ENCODE data around the gene TMEM86A. TPM values are rescaled to one million over a fixed set of nuclear protein-coding genes. Genes with fewer than 3 reads are reported as not detected.

TMEM86A gene
- total and polyA plus RNA-seq, 2 donors (not counting 3 experiments of a cell fraction or from before 2014, with no cell fraction given), result 2.1 to 2.6 TPM

DNA sequence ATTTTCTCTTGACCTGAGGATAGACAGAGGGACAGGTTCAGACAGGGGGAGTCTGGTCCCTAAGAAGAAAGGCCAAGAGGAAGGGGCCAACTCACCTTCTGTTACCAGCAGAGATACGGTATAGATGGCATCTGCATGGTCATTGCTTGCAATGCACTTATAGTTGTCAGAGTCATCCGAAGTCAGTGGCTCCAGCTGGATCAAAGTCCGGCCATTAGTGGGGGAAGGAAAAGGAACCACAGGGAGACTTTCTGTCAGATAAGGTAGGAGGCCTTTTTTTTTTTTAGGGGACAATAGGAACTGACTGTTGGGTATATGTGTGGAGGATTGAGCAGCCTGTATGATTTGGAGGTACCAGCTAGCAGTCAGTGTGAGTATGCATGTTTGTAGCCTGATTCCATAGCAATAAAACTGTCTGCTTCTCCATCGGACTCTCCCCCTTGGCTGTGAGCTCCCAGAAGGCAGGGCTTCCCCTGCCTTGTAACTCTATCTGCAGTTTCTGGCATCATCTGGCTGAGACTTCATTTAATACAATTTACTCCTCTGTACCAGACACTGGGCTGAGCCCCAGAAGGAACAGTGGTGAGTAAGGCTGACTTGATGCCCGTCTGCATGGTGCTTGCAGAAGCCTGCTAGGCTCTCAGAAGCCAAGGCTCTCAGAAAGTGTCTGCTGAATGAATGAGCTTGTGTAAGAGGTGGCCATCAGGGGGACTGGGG, 21.7 kb downstream of the TMEM86A start:
- no peak overlapping the region for H2AFZ ChIP-seq (ENCODE audit: low read depth, low read length)
- H3K27ac ChIP-seq (ENCODE audit: insufficient read depth, low read depth, low read length), result no peak overlapping the region
- no peak overlapping the region for H3K9ac ChIP-seq (replicated peaks; ENCODE audit: extremely low read depth, insufficient read depth, low read length)
- no peak for TF ChIP-seq MYC (IDR thresholded peaks at IDR 0.05; ENCODE audit: low read depth, low read length)
- TF ChIP-seq, protein P1, sequence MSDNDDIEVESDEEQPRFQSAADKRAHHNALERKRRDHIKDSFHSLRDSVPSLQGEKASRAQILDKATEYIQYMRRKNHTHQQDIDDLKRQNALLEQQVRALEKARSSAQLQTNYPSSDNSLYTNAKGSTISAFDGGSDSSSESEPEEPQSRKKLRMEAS (IDR thresholded peaks at IDR 0.05; ENCODE audit: insufficient read depth, insufficient read length), result no peak
- TF ChIP-seq FOS (IDR thresholded peaks at IDR 0.05; ENCODE audit: borderline replicate concordance, insufficient read depth, low read length), result no peak
- TF ChIP-seq POLR2AphosphoS5 (IDR thresholded peaks at IDR 0.05; ENCODE audit: insufficient read depth, low read depth, low read length), result no peak
- TF ChIP-seq, protein P2, sequence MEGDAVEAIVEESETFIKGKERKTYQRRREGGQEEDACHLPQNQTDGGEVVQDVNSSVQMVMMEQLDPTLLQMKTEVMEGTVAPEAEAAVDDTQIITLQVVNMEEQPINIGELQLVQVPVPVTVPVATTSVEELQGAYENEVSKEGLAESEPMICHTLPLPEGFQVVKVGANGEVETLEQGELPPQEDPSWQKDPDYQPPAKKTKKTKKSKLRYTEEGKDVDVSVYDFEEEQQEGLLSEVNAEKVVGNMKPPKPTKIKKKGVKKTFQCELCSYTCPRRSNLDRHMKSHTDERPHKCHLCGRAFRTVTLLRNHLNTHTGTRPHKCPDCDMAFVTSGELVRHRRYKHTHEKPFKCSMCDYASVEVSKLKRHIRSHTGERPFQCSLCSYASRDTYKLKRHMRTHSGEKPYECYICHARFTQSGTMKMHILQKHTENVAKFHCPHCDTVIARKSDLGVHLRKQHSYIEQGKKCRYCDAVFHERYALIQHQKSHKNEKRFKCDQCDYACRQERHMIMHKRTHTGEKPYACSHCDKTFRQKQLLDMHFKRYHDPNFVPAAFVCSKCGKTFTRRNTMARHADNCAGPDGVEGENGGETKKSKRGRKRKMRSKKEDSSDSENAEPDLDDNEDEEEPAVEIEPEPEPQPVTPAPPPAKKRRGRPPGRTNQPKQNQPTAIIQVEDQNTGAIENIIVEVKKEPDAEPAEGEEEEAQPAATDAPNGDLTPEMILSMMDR (IDR thresholded peaks at IDR 0.05; ENCODE audit: extremely low read depth in 1 of 2, insufficient read depth in 1 of 2, low read depth in 1 of 2, low read length in 2 of 2), result no peak
- TF ChIP-seq JUN (IDR thresholded peaks at IDR 0.05; ENCODE audit: borderline replicate concordance, insufficient read depth, insufficient read length, low read depth), result no peak
- no peak for TF ChIP-seq POLR2A (IDR thresholded peaks at IDR 0.05; ENCODE audit: low read depth, low read length)
- TF ChIP-seq GATA2 (IDR thresholded peaks at IDR 0.05; ENCODE audit: insufficient read depth, insufficient read length, low read depth, low read length), result no peak
- no peak for TF ChIP-seq EZH2 (IDR thresholded peaks at IDR 0.05; ENCODE audit: borderline replicate concordance, low read depth, low read length, severe bottlenecking)
- no peaks in the 10 kb centered on the region for H3K9me1 ChIP-seq (replicated peaks; ENCODE audit: control insufficient read depth, extremely low read depth, insufficient read depth, low read length)
- H4K20me1 ChIP-seq (replicated peaks; ENCODE audit: control insufficient read depth, extremely low read depth, insufficient read depth, low read length), result no peaks in the 10 kb centered on the region
- peaks cover 0 to 3% of the 10 kb centered on the region in 2 experiments for H3K27me3 ChIP-seq (ENCODE audit: control insufficient read depth in 2 of 2, insufficient read depth in 2 of 2, low read length in 2 of 2)
- ChIA-PET POLR2A (no interaction called here), CTCF (interaction anchor here (0.6 to 3.2 kb wide), 5 partner anchors 11 to 148 kb away, joined by 3 to 43 read pairs (median 3); no protein-coding TSS in a partner anchor)
- no peaks in the 10 kb centered on the region for H3K36me3 ChIP-seq (ENCODE audit: control insufficient read depth in 2 of 2, extremely low read depth in 1 of 2, insufficient read depth in 2 of 2, low read length in 2 of 2)
- intact Hi-C loops (cut with micrococcal nuclease), result loop anchor here (5.0 kb wide), 1 partner anchor 82 kb away; no protein-coding TSS in a partner anchor
- no peaks in the 10 kb centered on the region for H3K9me3 ChIP-seq (replicated peaks; ENCODE audit: control insufficient read depth, insufficient read depth, low read length)
- no peak overlapping the region for H3K4me2 ChIP-seq (ENCODE audit: insufficient read depth, low read length)
- BruUV-seq (replicated peaks), result no TSS peak
- H3K4me1 ChIP-seq (ENCODE audit: control insufficient read depth, extremely low read depth, insufficient read depth, low read length), result peaks cover 7% of the 10 kb centered on the region
- dilution Hi-C loops (cut with MboI; ENCODE audit: extremely low pct_ligation_motif_present, low sequenced_read_pairs), result no loop called here
- H3K4me3 ChIP-seq (replicated peaks in 1 of 3; ENCODE audit: insufficient read depth in 1 of 3, low read depth in 1 of 3, low read length in 3 of 3), result no peak overlapping the region
- H3K79me2 ChIP-seq (ENCODE audit: control insufficient read depth, insufficient read depth, low read length), result no peaks in the 10 kb centered on the region
- DNase-seq (ENCODE audit: low read depth, low spot score) (no peak), FAIRE-seq (no peak)

Measured in endothelial cell of umbilical vein (primary cell).